ENCODE measurements around the gene XPO1. TPM values are rescaled to one million over a fixed set of nuclear protein-coding genes. Genes with fewer than 3 reads are reported as not detected.

XPO1 gene
- total and polyA plus RNA-seq, 3 donors from 2014 or later = 108 to 239 (median 236) TPM

DNA sequence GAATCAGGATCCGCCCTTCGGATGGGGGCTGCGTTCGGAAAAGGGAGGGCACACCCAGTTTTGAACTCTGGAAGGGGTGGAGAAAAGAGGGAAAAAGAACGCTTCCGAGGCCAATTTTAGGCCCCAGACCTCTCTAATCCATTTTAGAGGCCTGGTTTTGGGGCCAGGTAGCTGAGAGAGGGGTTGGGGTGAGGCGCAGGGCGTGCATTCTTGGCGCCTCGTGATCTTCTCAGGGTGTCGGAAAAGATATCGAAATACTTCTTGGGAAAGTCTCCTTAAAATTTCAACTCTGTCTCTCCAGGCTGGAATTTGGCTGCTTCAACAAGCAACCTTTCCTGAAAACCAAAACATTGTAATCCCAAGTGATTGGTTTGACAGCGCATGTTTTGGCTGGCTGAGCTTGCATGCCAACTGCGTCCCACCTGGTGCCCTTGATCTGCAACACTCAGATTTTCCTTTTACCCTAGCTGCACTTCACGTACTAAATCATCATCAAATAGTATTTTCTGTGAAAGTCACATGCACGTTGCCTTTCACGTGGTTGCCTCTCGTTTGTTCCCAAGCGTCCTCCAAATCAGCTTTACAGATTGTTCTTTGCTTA lies 864 bp upstream of the XPO1 start:
- no peak for TF ChIP-seq POLR2A (IDR thresholded peaks at IDR 0.05)
- TF ChIP-seq, protein P1, sequence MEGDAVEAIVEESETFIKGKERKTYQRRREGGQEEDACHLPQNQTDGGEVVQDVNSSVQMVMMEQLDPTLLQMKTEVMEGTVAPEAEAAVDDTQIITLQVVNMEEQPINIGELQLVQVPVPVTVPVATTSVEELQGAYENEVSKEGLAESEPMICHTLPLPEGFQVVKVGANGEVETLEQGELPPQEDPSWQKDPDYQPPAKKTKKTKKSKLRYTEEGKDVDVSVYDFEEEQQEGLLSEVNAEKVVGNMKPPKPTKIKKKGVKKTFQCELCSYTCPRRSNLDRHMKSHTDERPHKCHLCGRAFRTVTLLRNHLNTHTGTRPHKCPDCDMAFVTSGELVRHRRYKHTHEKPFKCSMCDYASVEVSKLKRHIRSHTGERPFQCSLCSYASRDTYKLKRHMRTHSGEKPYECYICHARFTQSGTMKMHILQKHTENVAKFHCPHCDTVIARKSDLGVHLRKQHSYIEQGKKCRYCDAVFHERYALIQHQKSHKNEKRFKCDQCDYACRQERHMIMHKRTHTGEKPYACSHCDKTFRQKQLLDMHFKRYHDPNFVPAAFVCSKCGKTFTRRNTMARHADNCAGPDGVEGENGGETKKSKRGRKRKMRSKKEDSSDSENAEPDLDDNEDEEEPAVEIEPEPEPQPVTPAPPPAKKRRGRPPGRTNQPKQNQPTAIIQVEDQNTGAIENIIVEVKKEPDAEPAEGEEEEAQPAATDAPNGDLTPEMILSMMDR (IDR thresholded peaks at IDR 0.05) = no peak
- Histone ChIP-seq H3K27ac (peak overlapping the region; percentile 94 to 97), H3K9me3 (no peaks in the 10 kb centered on the region), H3K27me3 (no peaks in the 10 kb centered on the region), H3K4me3 (peak overlapping the region; percentile 79 to 87), H3K36me3 (ENCODE audit: low read depth, missing control alignments) (no peaks in the 10 kb centered on the region), H3K4me1 (peaks cover 14% of the 10 kb centered on the region)
- 1% methylated on average over 15 to 19 of the region's 19 CpGs for WGBS, 2 donors
- DNase-seq = peak; percentile 63
- intact Hi-C loops (cut with DNase I; ENCODE audit: low total_unique reads) = no loop called here

DNA sequence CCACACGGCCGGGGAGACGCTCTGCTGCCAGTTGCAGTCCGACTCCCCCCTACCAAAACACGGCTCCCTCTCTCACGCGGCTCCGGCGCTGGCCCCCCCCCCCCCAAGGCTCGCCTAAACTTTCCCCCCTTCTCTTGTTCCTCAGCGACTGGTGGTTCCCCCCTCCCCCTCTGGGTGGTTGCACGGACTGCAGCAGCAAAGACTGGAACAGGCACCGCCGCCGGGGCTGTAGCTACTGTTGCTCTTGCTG lies 281 bp downstream of the XPO1 start:
- TF ChIP-seq, protein P1 (IDR thresholded peaks at IDR 0.05) = no peak
- TF ChIP-seq POLR2A (IDR thresholded peaks at IDR 0.05) = no peak
- Histone ChIP-seq H3K27ac (peak overlapping the region; percentile 94 to 97), H3K36me3 (ENCODE audit: low read depth, missing control alignments) (no peaks in the 10 kb centered on the region), H3K4me3 (peak overlapping the region; percentile 79 to 87), H3K9me3 (no peaks in the 10 kb centered on the region), H3K27me3 (no peaks in the 10 kb centered on the region), H3K4me1 (peaks cover 14% of the 10 kb centered on the region)
- no peak for DNase-seq
- intact Hi-C loops (cut with DNase I; ENCODE audit: low total_unique reads) = loop anchor here (2.0 kb wide), 1 partner anchor 67 kb away; the partner anchor contains the start of gene USP34
- WGBS, 2 donors = 1% methylated on average over 12 of the region's 15 CpGs; no CpG with 5 or more reads in 1 of the 2 donors

DNA sequence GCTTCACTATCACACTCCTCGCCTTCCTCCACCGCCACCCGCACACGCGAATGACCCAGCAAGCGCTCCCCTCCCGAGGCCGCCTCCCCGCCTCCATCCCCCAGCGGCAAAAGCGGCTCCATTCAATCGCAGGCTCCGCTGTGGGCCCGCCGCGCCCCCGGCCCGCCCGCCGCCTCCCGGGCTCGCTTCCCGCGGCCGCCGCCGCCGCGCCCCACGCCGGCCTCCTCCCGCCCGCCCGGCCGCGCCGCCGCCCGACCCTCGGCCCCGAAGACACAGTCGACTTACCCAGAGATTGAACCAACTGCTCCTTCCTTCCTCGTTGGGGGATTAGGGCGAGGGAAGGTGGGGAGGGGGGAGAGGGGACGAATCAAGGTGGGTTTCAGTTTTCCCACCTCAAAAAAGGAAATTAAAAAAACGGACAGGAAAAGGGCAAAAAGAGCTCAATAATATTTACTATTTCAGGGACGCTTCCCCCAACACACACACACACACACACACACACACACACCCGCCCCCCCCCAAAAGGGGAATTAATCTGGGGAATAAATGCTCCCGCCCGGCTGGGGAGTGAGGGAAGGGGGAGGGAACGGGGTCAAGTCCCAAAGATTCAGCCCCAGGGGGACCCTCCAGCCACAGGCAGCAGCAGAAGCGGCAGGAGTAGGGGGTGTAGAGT lies 743 bp downstream of the XPO1 start:
- no peak for DNase-seq
- TF ChIP-seq, protein P1 (IDR thresholded peaks at IDR 0.05) = no peak
- no peak for TF ChIP-seq POLR2A (IDR thresholded peaks at IDR 0.05)
- peaks cover 14% of the 10 kb centered on the region for H3K4me1 ChIP-seq
- peak overlapping the region; percentile 94 to 97 for H3K27ac ChIP-seq
- H3K27me3 ChIP-seq = no peaks in the 10 kb centered on the region
- no peaks in the 10 kb centered on the region for H3K9me3 ChIP-seq
- H3K36me3 ChIP-seq (ENCODE audit: low read depth, missing control alignments) = no peaks in the 10 kb centered on the region
- peak overlapping the region; percentile 79 to 87 for H3K4me3 ChIP-seq
- 1 to 3% methylated on average over 13 to 36 of the region's 52 CpGs for WGBS, 2 donors
- intact Hi-C loops (cut with DNase I; ENCODE audit: low total_unique reads) = loop anchor here (2.0 kb wide), 1 partner anchor 67 kb away; the partner anchor contains the start of gene USP34

DNA sequence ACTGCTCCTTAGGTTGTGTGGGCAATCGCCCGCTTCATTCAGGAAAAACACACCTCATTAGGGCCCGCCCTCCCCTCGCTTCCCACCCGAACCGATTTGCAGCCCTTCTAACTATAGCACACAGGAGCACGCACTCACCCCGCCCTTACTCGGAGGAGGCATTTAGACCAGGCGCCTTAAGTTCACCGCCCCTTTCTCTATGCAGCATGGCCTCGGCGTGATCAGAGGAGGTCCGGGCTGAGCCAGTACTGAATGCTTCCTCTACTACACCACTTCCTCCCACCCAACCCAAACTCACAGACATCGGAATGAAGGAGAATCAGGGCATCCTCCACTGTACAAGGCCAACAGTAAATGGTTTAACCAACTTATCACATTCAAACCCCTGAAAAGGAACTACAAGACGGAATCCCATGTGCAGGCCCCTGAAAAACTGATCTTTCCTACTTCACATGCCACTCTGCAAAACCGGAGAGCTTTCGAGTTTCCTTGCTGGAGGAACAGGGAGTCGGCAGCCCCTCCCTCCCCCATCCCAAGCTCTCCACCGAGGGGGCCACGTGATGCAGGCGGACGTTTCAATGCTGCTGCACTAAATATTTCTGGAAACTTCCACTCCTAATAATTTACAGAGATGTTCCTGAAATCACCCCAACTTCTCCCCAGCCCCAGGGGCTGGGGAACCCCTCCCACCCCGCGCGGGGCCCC lies 1.4 kb downstream of the XPO1 start:
- H3K27ac ChIP-seq = peak overlapping the region; percentile 94 to 97
- intact Hi-C loops (cut with DNase I; ENCODE audit: low total_unique reads) = loop anchor here (2.0 kb wide), 1 partner anchor 66 kb away; the partner anchor contains the start of gene USP34
- DNase-seq = peak; percentile 96
- H3K4me3 ChIP-seq = peak overlapping the region; percentile 79 to 87
- H3K27me3 ChIP-seq = no peaks in the 10 kb centered on the region
- peaks cover 14% of the 10 kb centered on the region for H3K4me1 ChIP-seq
- H3K9me3 ChIP-seq = no peaks in the 10 kb centered on the region
- 0 to 1% methylated on average over 18 to 26 of the region's 26 CpGs for WGBS, 2 donors
- TF ChIP-seq, protein P1 (IDR thresholded peaks at IDR 0.05) = no peak
- TF ChIP-seq POLR2A (IDR thresholded peaks at IDR 0.05) = no peak
- H3K36me3 ChIP-seq (ENCODE audit: low read depth, missing control alignments) = no peaks in the 10 kb centered on the region
